Thyroid gland (tissue), 4 donors: ENCODE results near the gene JSRP1.

ENCODE experiments used
- CTCF ChIP-seq, 6 experiments: fragments of 200-600 bp in 3 of 6; fragments of 450-650 bp in 3 of 6; sonication (generic) in 3 of 6; IDR thresholded peaks; one replicate each; pipeline ENCODE4 v1.5.1; 2016 to 2019; ENCODE audit warnings: antibody characterized with exemption in 6 of 6, mild to moderate bottlenecking in 2 of 6, inconsistent platforms in 1 of 6, moderate library complexity in 1 of 6
- POLR2A ChIP-seq, 2 donors: fragments of 450-650 bp; IDR thresholded peaks; one replicate each; pipeline ENCODE4 v1.6.1; 2017; ENCODE audit warnings: antibody characterized with exemption in 2 of 2, mild to moderate bottlenecking in 2 of 2, moderate library complexity in 1 of 2

DNA sequence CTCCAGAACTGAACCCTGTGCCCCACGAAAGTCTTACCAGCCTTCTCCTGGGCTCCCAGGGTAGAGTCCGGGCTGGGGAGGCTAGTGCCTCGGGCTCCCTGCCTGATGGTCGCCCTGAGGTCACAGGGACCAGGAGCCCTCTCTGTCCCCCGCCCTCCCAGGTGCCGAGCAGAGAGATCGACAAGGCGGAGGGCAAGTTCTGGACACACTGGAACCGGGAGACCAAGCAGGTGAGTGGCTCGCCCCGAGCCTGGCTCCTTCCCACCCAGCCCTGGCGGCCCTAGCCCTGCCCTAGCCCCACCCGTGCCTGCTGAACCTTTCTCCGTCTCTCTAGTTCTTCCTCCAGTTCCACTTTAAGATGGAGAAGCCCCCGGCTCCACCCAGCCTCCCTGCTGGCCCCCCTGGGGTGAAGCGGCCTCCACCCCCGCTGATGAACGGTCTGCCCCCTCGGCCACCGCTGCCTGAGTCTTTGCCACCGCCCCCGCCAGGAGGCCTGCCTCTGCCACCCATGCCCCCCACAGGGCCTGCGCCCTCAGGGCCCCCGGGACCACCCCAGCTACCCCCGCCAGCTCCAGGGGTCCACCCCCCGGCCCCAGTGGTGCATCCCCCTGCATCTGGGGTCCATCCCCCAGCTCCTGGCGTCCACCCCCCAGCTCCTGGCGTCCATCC lies 8.7 kb downstream of the JSRP1 start:
- TF ChIP-seq CTCF (IDR thresholded peaks at IDR 0.05) (no peak), POLR2A (IDR thresholded peaks at IDR 0.05) (no peak)
